Measurements from ENCODE around the gene UVRAG. TPM values are rescaled to one million over a fixed set of nuclear protein-coding genes. Genes with fewer than 3 reads are reported as not detected.

UVRAG gene
- total and polyA plus RNA-seq, 4 donors: 4.4 to 15.1 (median 10.0) TPM

- H3K27ac ChIP-seq (ENCODE audit: low read depth in 1 of 2, low read length in 2 of 2): no peak overlapping the region
- TF ChIP-seq FOXA2 (IDR thresholded peaks at IDR 0.05) (no peak), EGR1 (IDR thresholded peaks at IDR 0.05; ENCODE audit: low read depth in 2 of 2) (no peak), HNF4A (conservative IDR thresholded peaks at IDR 0.05) (no peak), MAX (IDR thresholded peaks at IDR 0.05) (no peak), TAF1 (conservative IDR thresholded peaks at IDR 0.05) (no peak), RXRA (IDR thresholded peaks at IDR 0.05) (no peak), SP1 (IDR thresholded peaks at IDR 0.05) (no peak), GABPA (IDR thresholded peaks at IDR 0.05 in 1 of 2, conservative IDR thresholded peaks at IDR 0.05 in 1 of 2) (no peak), FOXA1 (IDR thresholded peaks at IDR 0.05) (no peak), NR2F2 (IDR thresholded peaks at IDR 0.05) (no peak)
- TF ChIP-seq, protein P1, sequence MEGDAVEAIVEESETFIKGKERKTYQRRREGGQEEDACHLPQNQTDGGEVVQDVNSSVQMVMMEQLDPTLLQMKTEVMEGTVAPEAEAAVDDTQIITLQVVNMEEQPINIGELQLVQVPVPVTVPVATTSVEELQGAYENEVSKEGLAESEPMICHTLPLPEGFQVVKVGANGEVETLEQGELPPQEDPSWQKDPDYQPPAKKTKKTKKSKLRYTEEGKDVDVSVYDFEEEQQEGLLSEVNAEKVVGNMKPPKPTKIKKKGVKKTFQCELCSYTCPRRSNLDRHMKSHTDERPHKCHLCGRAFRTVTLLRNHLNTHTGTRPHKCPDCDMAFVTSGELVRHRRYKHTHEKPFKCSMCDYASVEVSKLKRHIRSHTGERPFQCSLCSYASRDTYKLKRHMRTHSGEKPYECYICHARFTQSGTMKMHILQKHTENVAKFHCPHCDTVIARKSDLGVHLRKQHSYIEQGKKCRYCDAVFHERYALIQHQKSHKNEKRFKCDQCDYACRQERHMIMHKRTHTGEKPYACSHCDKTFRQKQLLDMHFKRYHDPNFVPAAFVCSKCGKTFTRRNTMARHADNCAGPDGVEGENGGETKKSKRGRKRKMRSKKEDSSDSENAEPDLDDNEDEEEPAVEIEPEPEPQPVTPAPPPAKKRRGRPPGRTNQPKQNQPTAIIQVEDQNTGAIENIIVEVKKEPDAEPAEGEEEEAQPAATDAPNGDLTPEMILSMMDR (IDR thresholded peaks at IDR 0.05; ENCODE audit: low read depth, low read length, missing input control): no peak
- TF ChIP-seq, protein P2, sequence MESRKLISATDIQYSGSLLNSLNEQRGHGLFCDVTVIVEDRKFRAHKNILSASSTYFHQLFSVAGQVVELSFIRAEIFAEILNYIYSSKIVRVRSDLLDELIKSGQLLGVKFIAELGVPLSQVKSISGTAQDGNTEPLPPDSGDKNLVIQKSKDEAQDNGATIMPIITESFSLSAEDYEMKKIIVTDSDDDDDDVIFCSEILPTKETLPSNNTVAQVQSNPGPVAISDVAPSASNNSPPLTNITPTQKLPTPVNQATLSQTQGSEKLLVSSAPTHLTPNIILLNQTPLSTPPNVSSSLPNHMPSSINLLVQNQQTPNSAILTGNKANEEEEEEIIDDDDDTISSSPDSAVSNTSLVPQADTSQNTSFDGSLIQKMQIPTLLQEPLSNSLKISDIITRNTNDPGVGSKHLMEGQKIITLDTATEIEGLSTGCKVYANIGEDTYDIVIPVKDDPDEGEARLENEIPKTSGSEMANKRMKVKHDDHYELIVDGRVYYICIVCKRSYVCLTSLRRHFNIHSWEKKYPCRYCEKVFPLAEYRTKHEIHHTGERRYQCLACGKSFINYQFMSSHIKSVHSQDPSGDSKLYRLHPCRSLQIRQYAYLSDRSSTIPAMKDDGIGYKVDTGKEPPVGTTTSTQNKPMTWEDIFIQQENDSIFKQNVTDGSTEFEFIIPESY (IDR thresholded peaks at IDR 0.05): no peak
- TF ChIP-seq, protein P3, sequence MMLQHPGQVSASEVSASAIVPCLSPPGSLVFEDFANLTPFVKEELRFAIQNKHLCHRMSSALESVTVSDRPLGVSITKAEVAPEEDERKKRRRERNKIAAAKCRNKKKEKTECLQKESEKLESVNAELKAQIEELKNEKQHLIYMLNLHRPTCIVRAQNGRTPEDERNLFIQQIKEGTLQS (IDR thresholded peaks at IDR 0.05): no peak
- DNase-seq (ENCODE audit: low spot score): no peak
- H3K9ac ChIP-seq (ENCODE audit: low read depth in 1 of 2, low read length in 2 of 2): no peak overlapping the region
- WGBS: 95% methylated on average over 3 of the region's 3 CpGs
- H3K4me1 ChIP-seq (ENCODE audit: control insufficient read depth in 4 of 4, insufficient read depth in 4 of 4, low read length in 3 of 4): no peaks in the 10 kb centered on the region
- H3K27me3 ChIP-seq (ENCODE audit: control insufficient read depth in 4 of 4, insufficient read depth in 4 of 4, low read length in 3 of 4): no peaks in the 10 kb centered on the region
- H3K36me3 ChIP-seq (ENCODE audit: control insufficient read depth in 4 of 4, insufficient read depth in 3 of 4, low read depth in 1 of 4, low read length in 3 of 4): no peaks in the 10 kb centered on the region
- H3K9me3 ChIP-seq (ENCODE audit: control insufficient read depth in 4 of 4, low read length in 3 of 4): no peaks in the 10 kb centered on the region
- no peak overlapping the region for H3K4me3 ChIP-seq (ENCODE audit: low read depth in 1 of 3, low read length in 3 of 3)
These were observed 179.6 kb downstream of the UVRAG start for GRCh38 chr11:75994616-75995015.

- DNase-seq (ENCODE audit: low spot score): no peak
- Histone ChIP-seq H3K9ac (ENCODE audit: low read depth in 1 of 2, low read length in 2 of 2) (no peak overlapping the region), H3K4me3 (ENCODE audit: low read depth in 1 of 3, low read length in 3 of 3) (no peak overlapping the region), H3K27ac (ENCODE audit: low read depth in 1 of 2, low read length in 2 of 2) (no peak overlapping the region), H3K27me3 (ENCODE audit: control insufficient read depth in 4 of 4, insufficient read depth in 4 of 4, low read length in 3 of 4) (no peaks in the 10 kb centered on the region), H3K36me3 (ENCODE audit: control insufficient read depth in 4 of 4, insufficient read depth in 3 of 4, low read depth in 1 of 4, low read length in 3 of 4) (no peaks in the 10 kb centered on the region), H3K4me1 (ENCODE audit: control insufficient read depth in 4 of 4, insufficient read depth in 4 of 4, low read length in 3 of 4) (no peaks in the 10 kb centered on the region), H3K9me3 (ENCODE audit: control insufficient read depth in 4 of 4, low read length in 3 of 4) (no peaks in the 10 kb centered on the region)
- 85% methylated on average over 1 of the region's 1 CpG for WGBS
- TF ChIP-seq, protein P3 (IDR thresholded peaks at IDR 0.05): no peak
- TF ChIP-seq HNF4A (conservative IDR thresholded peaks at IDR 0.05): no peak
- no peak for TF ChIP-seq TAF1 (conservative IDR thresholded peaks at IDR 0.05)
- no peak for TF ChIP-seq FOXA2 (IDR thresholded peaks at IDR 0.05)
- no peak for TF ChIP-seq JUND (IDR thresholded peaks at IDR 0.05)
- TF ChIP-seq EGR1 (IDR thresholded peaks at IDR 0.05; ENCODE audit: low read depth in 2 of 2): no peak
- TF ChIP-seq, protein P2 (IDR thresholded peaks at IDR 0.05): no peak
- no peak for TF ChIP-seq RAD21 (IDR thresholded peaks at IDR 0.05)
- no peak for TF ChIP-seq REST (IDR thresholded peaks at IDR 0.05)
- TF ChIP-seq, protein P1 (IDR thresholded peaks at IDR 0.05; ENCODE audit: low read depth, low read length, missing input control): no peak
- TF ChIP-seq SP1 (IDR thresholded peaks at IDR 0.05): no peak
- TF ChIP-seq HNF4G (IDR thresholded peaks at IDR 0.05): no peak
- no peak for TF ChIP-seq FOXA1 (IDR thresholded peaks at IDR 0.05)
These were observed 181.8 kb downstream of the UVRAG start for GRCh38 chr11:75996523-75997442.
